ENCODE results near the gene ACTRT3.

DNA sequence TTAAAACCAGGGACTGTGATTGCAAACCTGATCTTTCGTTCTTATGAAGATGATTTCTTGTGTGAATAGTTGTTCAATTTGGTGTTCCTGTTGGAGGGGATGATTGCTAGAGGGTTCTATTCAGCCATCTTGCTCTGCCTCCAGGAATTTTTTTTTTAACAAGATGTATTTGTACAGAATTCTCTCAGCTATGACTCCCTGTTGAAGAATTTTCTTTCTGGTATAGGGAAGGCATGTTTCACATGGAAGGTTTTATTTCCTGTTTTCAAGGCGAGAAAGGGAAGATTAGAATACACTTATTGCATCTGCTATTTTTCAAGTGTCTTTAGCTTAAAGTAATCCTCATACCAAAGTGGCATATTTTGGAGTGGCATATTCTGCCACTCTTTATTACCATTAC, 49.0 kb upstream of the ACTRT3 start:
- no peak for TF ChIP-seq EZH2 (IDR thresholded peaks at IDR 0.05; ENCODE audit: borderline replicate concordance, low read length)
- TF ChIP-seq, protein P1, sequence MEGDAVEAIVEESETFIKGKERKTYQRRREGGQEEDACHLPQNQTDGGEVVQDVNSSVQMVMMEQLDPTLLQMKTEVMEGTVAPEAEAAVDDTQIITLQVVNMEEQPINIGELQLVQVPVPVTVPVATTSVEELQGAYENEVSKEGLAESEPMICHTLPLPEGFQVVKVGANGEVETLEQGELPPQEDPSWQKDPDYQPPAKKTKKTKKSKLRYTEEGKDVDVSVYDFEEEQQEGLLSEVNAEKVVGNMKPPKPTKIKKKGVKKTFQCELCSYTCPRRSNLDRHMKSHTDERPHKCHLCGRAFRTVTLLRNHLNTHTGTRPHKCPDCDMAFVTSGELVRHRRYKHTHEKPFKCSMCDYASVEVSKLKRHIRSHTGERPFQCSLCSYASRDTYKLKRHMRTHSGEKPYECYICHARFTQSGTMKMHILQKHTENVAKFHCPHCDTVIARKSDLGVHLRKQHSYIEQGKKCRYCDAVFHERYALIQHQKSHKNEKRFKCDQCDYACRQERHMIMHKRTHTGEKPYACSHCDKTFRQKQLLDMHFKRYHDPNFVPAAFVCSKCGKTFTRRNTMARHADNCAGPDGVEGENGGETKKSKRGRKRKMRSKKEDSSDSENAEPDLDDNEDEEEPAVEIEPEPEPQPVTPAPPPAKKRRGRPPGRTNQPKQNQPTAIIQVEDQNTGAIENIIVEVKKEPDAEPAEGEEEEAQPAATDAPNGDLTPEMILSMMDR (IDR thresholded peaks at IDR 0.05; ENCODE audit: low read length): no peak
